IPS-NIHi7 (cell line): ENCODE results near the gene PRF1.

Experiments used
- DNase-seq: peaks from one replicate; pipeline ENCODE4 v3.0.0; 2012; ENCODE audit warnings: mixed read lengths; ENCODE audit errors: extremely low spot score

PRF1 gene

GRCh38 chr10:70560511-70560941, 42.0 kb downstream of the PRF1 start:
- DNase-seq, result no peak

- DNase-seq, result no peak
Observed at GRCh38 chr10:70559861-70560260, 42.7 kb downstream of the PRF1 start.

- DNase-seq, result peak; percentile 82
Observed at GRCh38 chr10:70558871-70559810, 43.4 kb downstream of the PRF1 start.

GRCh38 chr10:70558295-70558694, 44.2 kb downstream of the PRF1 start:
- DNase-seq, result no peak

GRCh38 chr10:70557876-70558275, 44.7 kb downstream of the PRF1 start:
- DNase-seq, result no peak

- no peak for DNase-seq
Observed at GRCh38 chr10:70557086-70557845, 45.3 kb downstream of the PRF1 start.

- DNase-seq, result no peak
Observed at GRCh38 chr10:70555371-70555770, 47.2 kb downstream of the PRF1 start.

GRCh38 chr10:70552586-70552985, 50.0 kb downstream of the PRF1 start:
- DNase-seq, result no peak

- DNase-seq, result no peak
Observed at GRCh38 chr10:70551971-70552422, 50.5 kb downstream of the PRF1 start.

- DNase-seq, result no peak
Observed at GRCh38 chr10:70551466-70551865, 51.1 kb downstream of the PRF1 start.

GRCh38 chr10:70550459-70550858, 52.1 kb downstream of the PRF1 start:
- DNase-seq, result no peak

GRCh38 chr10:70549962-70550458, 52.5 kb downstream of the PRF1 start:
- DNase-seq, result peak; percentile 89

GRCh38 chr10:70549351-70549961, 53.1 kb downstream of the PRF1 start:
- DNase-seq, result no peak
